Measurements from ENCODE around the gene DOP1A.
"Not testable (repeated sequence)": the region's sequence is repeated elsewhere in the genome, so short reads cannot be mapped to it uniquely, and the experiment has no call there.

Gene DOP1A

DNA sequence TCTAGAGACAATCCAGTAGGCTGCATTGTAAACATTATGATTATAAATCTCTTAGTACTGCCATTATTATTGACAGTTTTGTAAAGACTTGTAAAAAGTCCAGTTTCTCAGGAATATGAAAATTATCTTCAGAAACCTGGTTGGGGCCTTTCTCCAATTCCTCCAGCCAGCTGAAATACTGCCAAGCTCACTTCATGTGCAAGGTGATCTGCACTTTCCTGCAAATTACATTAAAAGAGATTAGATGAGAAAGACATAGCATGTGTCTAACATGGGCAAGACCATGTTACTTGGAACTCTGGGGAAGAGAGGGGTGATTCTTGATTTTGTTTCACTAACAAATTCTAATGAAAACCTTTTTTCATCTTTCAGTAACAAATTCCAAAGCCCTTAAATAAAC lies 101.6 kb downstream of the DOP1A start:
- FAIRE-seq (no peak), DNase-seq (ENCODE audit: insufficient read length, low spot score) (no peak)
- TF ChIP-seq POU2F2 (IDR thresholded peaks at IDR 0.05; ENCODE audit: low read depth, low read length) (no peak), POLR2AphosphoS5 (IDR thresholded peaks at IDR 0.05; ENCODE audit: low read depth, low read length) (no peak), TAF1 (IDR thresholded peaks at IDR 0.05; ENCODE audit: low read depth, low read length) (no peak), POLR2A (IDR thresholded peaks at IDR 0.05; ENCODE audit: low read depth, low read length) (no peak), SPI1 (IDR thresholded peaks at IDR 0.05; ENCODE audit: low read depth, low read length) (no peak), PAX5 (IDR thresholded peaks at IDR 0.05; ENCODE audit: insufficient read depth, low read length, severe bottlenecking) (no peak)

DNA sequence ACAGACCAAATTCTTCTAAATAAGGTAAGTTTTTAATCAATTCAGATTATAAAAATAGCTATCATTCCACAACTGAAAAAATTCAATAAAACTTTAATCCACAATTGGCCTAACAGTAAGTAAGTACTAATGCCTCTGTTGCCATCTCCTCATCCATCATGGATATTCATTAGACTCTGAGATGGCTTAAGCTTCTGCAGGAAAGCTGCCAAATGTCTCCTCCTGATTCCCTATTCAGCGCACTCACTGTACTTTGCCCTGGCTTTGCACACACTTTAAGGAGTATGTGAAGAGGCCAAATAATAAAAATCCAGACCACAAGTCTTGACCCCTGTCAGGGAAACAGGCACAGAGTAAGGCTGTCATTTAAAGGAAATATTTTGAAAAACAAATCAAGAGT lies 102.0 kb downstream of the DOP1A start:
- DNase-seq (ENCODE audit: insufficient read length, low spot score) (no peak), FAIRE-seq (no peak)
- TF ChIP-seq POLR2AphosphoS5 (IDR thresholded peaks at IDR 0.05; ENCODE audit: low read depth, low read length) (no peak), POLR2A (IDR thresholded peaks at IDR 0.05; ENCODE audit: low read depth, low read length) (no peak), POU2F2 (IDR thresholded peaks at IDR 0.05; ENCODE audit: low read depth, low read length) (no peak), SPI1 (IDR thresholded peaks at IDR 0.05; ENCODE audit: low read depth, low read length) (no peak), TAF1 (IDR thresholded peaks at IDR 0.05; ENCODE audit: low read depth, low read length) (no peak), PAX5 (IDR thresholded peaks at IDR 0.05; ENCODE audit: insufficient read depth, low read length, severe bottlenecking) (no peak)

- FAIRE-seq, result no peak
These were observed 108.8 kb downstream of the DOP1A start for GRCh38 chr6:83176246-83176645.

DNA sequence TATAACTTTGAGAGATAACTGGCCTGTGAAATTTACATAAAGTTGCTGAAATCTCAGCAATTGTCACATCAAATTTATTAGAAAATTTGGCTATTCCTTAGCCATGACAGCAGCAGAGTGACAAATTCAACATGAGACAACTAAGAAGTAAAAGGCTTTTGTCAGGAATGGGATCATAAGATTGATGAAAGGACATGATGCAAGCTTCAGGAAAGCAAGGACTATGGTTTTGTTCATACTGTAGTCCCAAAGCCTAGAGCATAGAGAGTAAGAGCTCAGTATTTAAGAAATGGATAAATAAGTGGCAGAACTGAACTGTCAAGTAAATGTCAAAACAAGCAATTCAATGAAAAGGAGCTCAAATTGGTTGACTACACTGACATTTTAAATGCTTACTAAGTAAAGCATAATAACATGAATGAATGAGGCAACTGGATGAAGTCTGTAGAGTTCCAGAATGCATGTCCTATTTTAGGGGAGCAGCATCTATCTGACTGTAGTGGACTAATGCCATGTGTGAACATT lies 113.0 kb downstream of the DOP1A start:
- no peak for TF ChIP-seq SPI1 (IDR thresholded peaks at IDR 0.05; ENCODE audit: low read depth, low read length)
- no peak for TF ChIP-seq POLR2AphosphoS5 (IDR thresholded peaks at IDR 0.05; ENCODE audit: low read depth, low read length)
- TF ChIP-seq TAF1 (IDR thresholded peaks at IDR 0.05; ENCODE audit: low read depth, low read length), result no peak
- TF ChIP-seq POU2F2 (IDR thresholded peaks at IDR 0.05; ENCODE audit: low read depth, low read length), result no peak
- TF ChIP-seq POLR2A (IDR thresholded peaks at IDR 0.05; ENCODE audit: low read depth, low read length), result no peak
- TF ChIP-seq PAX5 (IDR thresholded peaks at IDR 0.05; ENCODE audit: insufficient read depth, low read length, severe bottlenecking), result no peak
- DNase-seq (ENCODE audit: insufficient read length, low spot score) (no peak), FAIRE-seq (no peak)

More at GRCh38 chr6:83176246-83176645, 108.8 kb downstream of the DOP1A start:
- DNase-seq (ENCODE audit: insufficient read length, low spot score), result no peak
- TF ChIP-seq SPI1 (IDR thresholded peaks at IDR 0.05; ENCODE audit: low read depth, low read length), result no peak
- no peak for TF ChIP-seq TAF1 (IDR thresholded peaks at IDR 0.05; ENCODE audit: low read depth, low read length)
- TF ChIP-seq PAX5 (IDR thresholded peaks at IDR 0.05; ENCODE audit: insufficient read depth, low read length, severe bottlenecking), result no peak
- TF ChIP-seq POLR2A (IDR thresholded peaks at IDR 0.05; ENCODE audit: low read depth, low read length), result no peak

- DNase-seq (ENCODE audit: insufficient read length, low spot score) (no peak), FAIRE-seq (no peak)
- no peak for TF ChIP-seq POU2F2 (IDR thresholded peaks at IDR 0.05; ENCODE audit: low read depth, low read length)
- no peak for TF ChIP-seq POLR2AphosphoS5 (IDR thresholded peaks at IDR 0.05; ENCODE audit: low read depth, low read length)
- no peak for TF ChIP-seq SPI1 (IDR thresholded peaks at IDR 0.05; ENCODE audit: low read depth, low read length)
- TF ChIP-seq PAX5 (IDR thresholded peaks at IDR 0.05; ENCODE audit: insufficient read depth, low read length, severe bottlenecking), result no peak
- no peak for TF ChIP-seq POLR2A (IDR thresholded peaks at IDR 0.05; ENCODE audit: low read depth, low read length)
These were observed 114.6 kb downstream of the DOP1A start for GRCh38 chr6:83182114-83182513.

- DNase-seq (ENCODE audit: insufficient read length, low spot score) (no peak), FAIRE-seq (no peak)
- no peak for TF ChIP-seq SPI1 (IDR thresholded peaks at IDR 0.05; ENCODE audit: low read depth, low read length)
- TF ChIP-seq PAX5 (IDR thresholded peaks at IDR 0.05; ENCODE audit: insufficient read depth, low read length, severe bottlenecking), result no peak
- TF ChIP-seq POU2F2 (IDR thresholded peaks at IDR 0.05; ENCODE audit: low read depth, low read length), result no peak
- TF ChIP-seq TAF1 (IDR thresholded peaks at IDR 0.05; ENCODE audit: low read depth, low read length), result no peak
- no peak for TF ChIP-seq POLR2A (IDR thresholded peaks at IDR 0.05; ENCODE audit: low read depth, low read length)
- no peak for TF ChIP-seq POLR2AphosphoS5 (IDR thresholded peaks at IDR 0.05; ENCODE audit: low read depth, low read length)
These were observed 115.8 kb downstream of the DOP1A start for GRCh38 chr6:83183082-83183828.

DNA sequence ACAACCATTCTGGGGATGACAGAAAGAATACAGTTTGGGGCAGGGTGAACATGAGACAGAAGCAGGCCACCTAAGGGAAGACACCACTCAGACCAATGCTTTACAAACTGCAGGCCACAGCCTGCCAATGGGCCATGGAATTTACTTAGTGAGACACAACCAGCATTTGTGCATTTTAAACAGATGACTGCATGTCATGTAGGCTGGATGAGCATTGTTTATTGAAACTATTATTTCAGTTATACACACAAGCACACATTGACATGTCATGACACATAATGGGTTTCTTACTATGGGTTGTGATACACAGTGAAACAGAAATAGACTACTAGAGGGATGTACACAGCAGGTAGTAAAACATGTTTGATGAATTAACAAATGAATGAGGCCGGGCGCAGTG lies 117.6 kb downstream of the DOP1A start:
- FAIRE-seq (peak; percentile 59), DNase-seq (ENCODE audit: insufficient read length, low spot score) (no peak)
- TF ChIP-seq POLR2AphosphoS5 (IDR thresholded peaks at IDR 0.05; ENCODE audit: low read depth, low read length) (no peak), POU2F2 (IDR thresholded peaks at IDR 0.05; ENCODE audit: low read depth, low read length) (no peak), SPI1 (IDR thresholded peaks at IDR 0.05; ENCODE audit: low read depth, low read length) (no peak), TAF1 (IDR thresholded peaks at IDR 0.05; ENCODE audit: low read depth, low read length) (no peak), POLR2A (IDR thresholded peaks at IDR 0.05; ENCODE audit: low read depth, low read length) (no peak), PAX5 (IDR thresholded peaks at IDR 0.05; ENCODE audit: insufficient read depth, low read length, severe bottlenecking) (no peak)

DNA sequence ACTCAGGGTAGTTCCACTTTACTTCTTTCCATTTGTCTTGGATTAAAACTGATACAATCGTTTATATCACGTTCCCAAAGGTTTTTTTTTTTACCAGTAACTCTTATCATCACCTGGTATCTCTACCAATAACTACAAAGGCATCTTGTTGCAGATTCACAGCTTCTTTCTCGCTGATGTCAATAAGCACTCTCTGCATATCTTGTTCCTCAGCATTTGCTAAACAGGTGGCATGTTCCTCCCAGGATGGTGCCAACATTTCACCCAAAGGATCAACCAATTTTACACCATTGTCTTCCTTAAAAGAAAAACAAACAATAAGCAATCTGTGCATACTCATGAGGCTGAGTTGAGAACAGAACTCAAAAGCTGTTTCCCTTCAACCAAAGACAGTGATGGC lies 121.0 kb downstream of the DOP1A start:
- DNase-seq (ENCODE audit: insufficient read length, low spot score) (no peak), FAIRE-seq (no peak)
- TF ChIP-seq POU2F2 (IDR thresholded peaks at IDR 0.05; ENCODE audit: low read depth, low read length) (no peak), POLR2AphosphoS5 (IDR thresholded peaks at IDR 0.05; ENCODE audit: low read depth, low read length) (no peak), POLR2A (IDR thresholded peaks at IDR 0.05; ENCODE audit: low read depth, low read length) (no peak), TAF1 (IDR thresholded peaks at IDR 0.05; ENCODE audit: low read depth, low read length) (no peak), SPI1 (IDR thresholded peaks at IDR 0.05; ENCODE audit: low read depth, low read length) (no peak), PAX5 (IDR thresholded peaks at IDR 0.05; ENCODE audit: insufficient read depth, low read length, severe bottlenecking) (no peak)

- FAIRE-seq, result no peak
- DNase-seq (ENCODE audit: insufficient read length, low spot score), result no peak
- no peak for TF ChIP-seq POLR2A (IDR thresholded peaks at IDR 0.05; ENCODE audit: low read depth, low read length)
- no peak for TF ChIP-seq POU2F2 (IDR thresholded peaks at IDR 0.05; ENCODE audit: low read depth, low read length)
- TF ChIP-seq SPI1 (IDR thresholded peaks at IDR 0.05; ENCODE audit: low read depth, low read length), result no peak
- TF ChIP-seq POLR2AphosphoS5 (IDR thresholded peaks at IDR 0.05; ENCODE audit: low read depth, low read length), result no peak
- TF ChIP-seq PAX5 (IDR thresholded peaks at IDR 0.05; ENCODE audit: insufficient read depth, low read length, severe bottlenecking), result no peak
These were observed 123.2 kb downstream of the DOP1A start for GRCh38 chr6:83190626-83191025.

- FAIRE-seq; DNase-seq (ENCODE audit: insufficient read length, low spot score): not testable (repeated sequence)
These were observed 124.5 kb downstream of the DOP1A start for GRCh38 chr6:83191974-83192373.
